ENCODE data around the gene ZC2HC1B.

Gene ZC2HC1B

GRCh38 chr6:143964674-143965081, 100.4 kb downstream of the ZC2HC1B start:
- no peak for DNase-seq (ENCODE audit: low read depth)
- no peak for TF ChIP-seq CTCF (conservative IDR thresholded peaks at IDR 0.05; ENCODE audit: low read depth, low read length)

GRCh38 chr6:143965503-143966171, 101.4 kb downstream of the ZC2HC1B start:
- no peak for TF ChIP-seq CTCF (conservative IDR thresholded peaks at IDR 0.05; ENCODE audit: low read depth, low read length)
- no peak for DNase-seq (ENCODE audit: low read depth)
- no peak overlapping the region for H3K4me3 ChIP-seq (ENCODE audit: low read length)

More at GRCh38 chr6:143964674-143965081, 100.4 kb downstream of the ZC2HC1B start:
- no peak overlapping the region for H3K4me3 ChIP-seq (ENCODE audit: low read length)

GRCh38 chr6:143966312-143966711, 102.0 kb downstream of the ZC2HC1B start:
- no peak for TF ChIP-seq CTCF (conservative IDR thresholded peaks at IDR 0.05; ENCODE audit: low read depth, low read length)
- H3K4me3 ChIP-seq (ENCODE audit: low read length), result no peak overlapping the region
- DNase-seq (ENCODE audit: low read depth), result no peak

GRCh38 chr6:143967706-143968376, 103.6 kb downstream of the ZC2HC1B start:
- no peak for TF ChIP-seq CTCF (conservative IDR thresholded peaks at IDR 0.05; ENCODE audit: low read depth, low read length)
- no peak for DNase-seq (ENCODE audit: low read depth)
- no peak overlapping the region for H3K4me3 ChIP-seq (ENCODE audit: low read length)

- no peak for DNase-seq (ENCODE audit: low read depth)
- TF ChIP-seq CTCF (conservative IDR thresholded peaks at IDR 0.05; ENCODE audit: low read depth, low read length), result no peak
Observed at GRCh38 chr6:143969077-143969476, 104.8 kb downstream of the ZC2HC1B start.

GRCh38 chr6:143970456-143971218, 106.4 kb downstream of the ZC2HC1B start:
- DNase-seq (ENCODE audit: low read depth), result no peak
- no peak overlapping the region for H3K4me3 ChIP-seq (ENCODE audit: low read length)
- TF ChIP-seq CTCF (conservative IDR thresholded peaks at IDR 0.05; ENCODE audit: low read depth, low read length), result no peak

More at GRCh38 chr6:143969077-143969476, 104.8 kb downstream of the ZC2HC1B start:
- no peak overlapping the region for H3K4me3 ChIP-seq (ENCODE audit: low read length)

Data from retinal pigment epithelial cell (primary cell).